Effector memory CD4-positive, alpha-beta T cell (primary cell): ENCODE results near the gene ZNF219.

ENCODE experiments used
- DNase-seq, 3 donors: peaks; one replicate each; pipeline ENCODE4 v3.0.0-alpha.2; 2020
- H3K27ac ChIP-seq: 2 replicates; pipeline ENCODE4 v1.7.0; 2013; ENCODE audit warnings: mild to moderate bottlenecking, low read length, moderate library complexity; ENCODE audit not compliant: insufficient read depth, poor library complexity, severe bottlenecking
- H3K27me3 ChIP-seq: replicated peaks from 2 replicates; pipeline ENCODE4 v1.7.0; 2013; ENCODE audit warnings: mild to moderate bottlenecking, low read length; ENCODE audit not compliant: insufficient read depth, control insufficient read depth, poor library complexity, severe bottlenecking
- H3K36me3 ChIP-seq: 2 replicates; pipeline ENCODE4 v1.7.0; 2013; ENCODE audit warnings: mild to moderate bottlenecking, low read length, moderate library complexity; ENCODE audit not compliant: control insufficient read depth, insufficient read depth
- H3K4me1 ChIP-seq: 2 replicates; pipeline ENCODE4 v1.7.0; 2013; ENCODE audit warnings: low read length, mild to moderate bottlenecking; ENCODE audit not compliant: control insufficient read depth, insufficient read depth, poor library complexity, severe bottlenecking
- H3K4me3 ChIP-seq: 2 replicates; pipeline ENCODE4 v1.7.0; 2013; ENCODE audit warnings: low read length, low read depth, mild to moderate bottlenecking; ENCODE audit not compliant: insufficient read depth, poor library complexity, severe bottlenecking
- H3K9me3 ChIP-seq: 2 replicates; pipeline ENCODE4 v1.7.0; 2013; ENCODE audit warnings: mild to moderate bottlenecking, low read length, moderate library complexity; ENCODE audit not compliant: control insufficient read depth

The ZNF219 gene

DNA sequence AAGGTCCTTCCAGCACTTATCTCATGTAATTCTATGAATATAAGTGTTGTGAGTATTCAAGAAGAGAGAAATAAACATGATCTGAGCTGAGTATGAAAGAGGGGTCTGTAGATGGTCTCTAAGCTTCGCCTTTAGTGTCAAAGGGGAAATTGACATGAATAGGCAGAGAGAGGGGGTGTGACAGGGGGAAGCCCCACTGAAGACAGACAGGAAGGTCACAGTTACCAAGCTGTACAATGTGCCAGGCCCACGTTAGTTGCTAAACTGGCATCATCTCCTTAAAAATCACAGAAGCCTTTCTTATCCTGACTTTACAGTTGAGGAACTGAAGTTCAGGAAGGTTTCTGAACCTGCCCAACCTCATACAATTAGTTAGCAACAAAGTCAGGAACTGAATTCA lies 20.8 kb downstream of the ZNF219 start:
- DNase-seq, result no peak
- Histone ChIP-seq H3K4me1 (no peaks in the 10 kb centered on the region), H3K27ac (no peak overlapping the region), H3K4me3 (no peak overlapping the region), H3K9me3 (no peaks in the 10 kb centered on the region), H3K27me3 (no peaks in the 10 kb centered on the region), H3K36me3 (no peaks in the 10 kb centered on the region)

DNA sequence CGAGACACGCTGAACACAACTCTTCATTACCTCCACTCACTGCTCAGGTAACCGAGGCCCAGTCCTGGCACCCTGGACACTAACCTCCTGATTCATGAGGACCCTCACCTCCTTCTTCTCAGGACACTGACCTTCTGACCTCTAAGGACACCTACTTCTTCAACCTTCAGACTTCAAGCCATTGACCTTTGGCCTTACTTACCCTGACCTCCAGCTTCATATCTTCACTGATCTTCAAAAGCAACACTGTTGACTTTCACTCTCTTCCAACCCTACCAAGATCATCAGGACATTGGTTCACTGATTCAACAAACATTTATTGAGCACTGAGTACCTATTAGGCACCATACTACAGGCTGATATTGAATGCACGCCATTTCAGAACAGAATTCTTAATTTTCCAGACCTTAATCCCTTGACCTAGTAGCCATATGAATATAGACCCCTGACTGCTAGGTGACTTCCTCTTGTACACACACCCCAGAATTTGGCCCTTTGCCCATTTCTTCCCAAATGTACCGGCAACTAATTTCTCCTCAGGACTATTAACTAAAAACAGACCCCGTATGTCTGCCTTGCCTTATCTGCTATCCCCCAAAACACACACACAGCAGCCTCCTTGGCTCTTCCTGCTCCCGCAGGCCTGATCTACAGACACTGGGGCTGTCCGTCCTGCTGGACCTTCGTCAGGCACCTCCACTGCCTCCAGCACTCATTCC lies 22.6 kb downstream of the ZNF219 start:
- Histone ChIP-seq H3K27me3 (peaks cover 12% of the 10 kb centered on the region), H3K4me3 (no peak overlapping the region), H3K36me3 (no peaks in the 10 kb centered on the region), H3K4me1 (peaks cover 11% of the 10 kb centered on the region), H3K27ac (no peak overlapping the region), H3K9me3 (no peaks in the 10 kb centered on the region)
- DNase-seq, result no peak

- peaks cover 22% of the 10 kb centered on the region for H3K27me3 ChIP-seq
- no peaks in the 10 kb centered on the region for H3K9me3 ChIP-seq
- H3K27ac ChIP-seq, result no peak overlapping the region
- DNase-seq, result no peak
- H3K4me1 ChIP-seq, result peaks cover 21% of the 10 kb centered on the region
- no peak overlapping the region for H3K4me3 ChIP-seq
- no peaks in the 10 kb centered on the region for H3K36me3 ChIP-seq
Observed at GRCh38 chr14:21074398-21075272, 23.8 kb downstream of the ZNF219 start.

GRCh38 chr14:21073921-21074320 lies 24.5 kb downstream of the ZNF219 start:
- no peak for DNase-seq
- H3K36me3 ChIP-seq, result no peaks in the 10 kb centered on the region
- H3K9me3 ChIP-seq, result no peaks in the 10 kb centered on the region
- H3K4me1 ChIP-seq, result peaks cover 28% of the 10 kb centered on the region
- peaks cover 29% of the 10 kb centered on the region for H3K27me3 ChIP-seq
- H3K27ac ChIP-seq, result no peak overlapping the region
- H3K4me3 ChIP-seq, result no peak overlapping the region

- peaks cover 35% of the 10 kb centered on the region for H3K4me1 ChIP-seq
- H3K4me3 ChIP-seq, result no peak overlapping the region
- no peak overlapping the region for H3K27ac ChIP-seq
- no peak for DNase-seq
- peaks cover 38% of the 10 kb centered on the region for H3K27me3 ChIP-seq
- H3K36me3 ChIP-seq, result no peaks in the 10 kb centered on the region
- no peaks in the 10 kb centered on the region for H3K9me3 ChIP-seq
Observed at GRCh38 chr14:21072781-21073339, 25.6 kb downstream of the ZNF219 start.

DNA sequence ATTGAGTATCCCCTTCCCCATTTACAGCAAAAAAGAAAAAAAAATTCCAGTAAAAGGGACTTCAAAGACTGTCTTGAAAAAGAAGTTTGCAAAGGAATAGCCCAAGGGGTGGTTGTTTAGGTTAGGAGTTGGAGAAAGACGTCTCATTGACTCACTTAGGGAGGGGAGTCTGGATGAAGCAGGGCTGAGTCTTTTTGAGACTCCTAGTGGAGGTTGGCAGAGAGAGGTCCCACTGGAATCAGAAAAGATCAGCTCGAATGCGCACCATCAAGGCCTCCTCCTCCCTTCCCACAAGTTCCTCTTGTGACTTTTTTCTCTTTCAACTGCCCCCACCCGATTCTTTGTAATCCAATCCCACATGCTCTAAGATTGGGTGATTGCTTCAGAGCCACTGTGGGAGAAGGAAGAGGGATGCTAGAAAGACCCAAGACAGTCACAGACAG lies 26.4 kb downstream of the ZNF219 start:
- Histone ChIP-seq H3K27me3 (peaks cover 43% of the 10 kb centered on the region), H3K4me1 (peaks cover 35% of the 10 kb centered on the region), H3K9me3 (no peaks in the 10 kb centered on the region), H3K4me3 (peak overlapping the region; percentile 41), H3K27ac (no peak overlapping the region), H3K36me3 (no peaks in the 10 kb centered on the region)
- no peak for DNase-seq

DNA sequence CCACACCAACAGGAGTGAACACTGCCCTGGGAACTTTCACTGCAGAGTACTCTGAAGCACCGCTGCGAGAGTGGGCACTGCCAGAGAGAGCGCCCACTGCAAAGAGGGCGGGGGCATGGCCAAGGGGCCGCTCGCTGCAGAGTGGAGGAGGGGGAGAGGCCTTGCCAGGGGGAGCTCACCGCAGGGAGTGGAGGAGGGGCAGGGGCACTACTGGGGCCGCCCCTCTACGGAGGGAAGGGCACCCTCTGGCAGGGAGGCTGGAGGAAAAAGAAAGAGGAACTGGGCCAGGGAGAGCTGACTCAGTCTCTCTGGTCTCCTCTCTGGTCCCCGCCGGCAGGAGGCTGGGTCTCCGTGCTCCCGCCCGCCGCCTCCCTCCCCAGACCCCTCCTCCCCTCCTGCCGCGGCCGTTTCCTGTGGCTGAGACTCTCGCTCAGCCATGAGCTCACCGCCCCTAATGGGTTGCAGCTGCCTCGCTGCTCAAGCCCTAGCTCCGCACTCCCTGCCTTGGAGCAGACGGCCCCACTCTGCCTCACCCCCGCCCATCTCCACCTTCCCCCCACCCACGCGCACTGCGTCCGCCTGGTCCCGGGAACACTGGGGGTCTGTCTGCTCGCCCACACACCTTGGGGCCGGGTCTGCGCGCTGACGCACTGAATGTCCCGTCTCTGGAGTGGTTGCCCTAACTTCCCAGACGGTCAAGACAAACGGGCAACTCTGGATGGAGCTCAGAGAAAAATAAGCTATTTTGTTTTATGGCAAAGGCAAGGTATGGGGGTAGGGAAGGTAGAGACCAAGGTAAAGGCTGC lies 27.0 kb downstream of the ZNF219 start:
- peak; percentile 27 to 41 (median 34) for DNase-seq
- peak overlapping the region; percentile 41 for H3K4me3 ChIP-seq
- H3K36me3 ChIP-seq, result no peaks in the 10 kb centered on the region
- H3K9me3 ChIP-seq, result no peaks in the 10 kb centered on the region
- H3K4me1 ChIP-seq, result peaks cover 35% of the 10 kb centered on the region
- H3K27ac ChIP-seq, result no peak overlapping the region
- peaks cover 44% of the 10 kb centered on the region for H3K27me3 ChIP-seq

DNA sequence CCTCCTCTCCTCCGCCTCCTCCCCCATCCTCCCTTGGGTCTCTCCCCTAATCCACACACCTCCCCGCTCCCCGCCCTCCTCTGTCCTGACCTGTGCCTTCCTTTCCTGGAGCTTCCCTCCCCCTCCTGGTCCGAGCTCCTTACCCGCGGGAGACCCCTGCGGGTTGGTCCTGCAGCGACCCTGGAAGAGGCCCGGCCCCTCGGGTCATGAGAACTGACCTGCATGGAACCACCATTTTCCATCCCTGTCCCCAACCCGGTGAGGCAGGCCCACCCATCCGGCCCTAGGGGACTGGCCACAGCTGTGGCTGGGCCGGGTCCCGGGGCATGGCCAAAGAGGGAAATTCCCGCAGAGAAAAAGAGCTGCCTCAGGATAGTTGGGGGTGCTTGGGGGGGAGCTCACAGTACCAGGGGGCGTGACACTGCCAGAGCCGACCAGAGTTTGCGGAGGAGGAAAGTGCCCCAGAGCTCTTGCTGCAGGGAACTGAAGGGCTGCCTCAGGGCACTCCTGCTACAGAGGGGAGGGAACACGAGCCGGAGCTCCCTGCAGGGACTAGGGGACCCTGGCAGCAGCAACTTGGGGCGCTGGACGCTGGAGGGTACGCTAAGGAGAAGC lies 27.7 kb downstream of the ZNF219 start:
- DNase-seq, result no peak
- peak overlapping the region; percentile 41 for H3K4me3 ChIP-seq
- no peaks in the 10 kb centered on the region for H3K9me3 ChIP-seq
- no peak overlapping the region for H3K27ac ChIP-seq
- H3K27me3 ChIP-seq, result peaks cover 44% of the 10 kb centered on the region
- H3K4me1 ChIP-seq, result peaks cover 35% of the 10 kb centered on the region
- no peaks in the 10 kb centered on the region for H3K36me3 ChIP-seq

GRCh38 chr14:21070083-21070609 lies 28.3 kb downstream of the ZNF219 start, which contains the start of gene ARHGEF40:
ARHGEF40 (plus strand) TSS chr14:21070304; CDS start chr14:21070397, 93 bp downstream.
- peaks cover 44% of the 10 kb centered on the region for H3K27me3 ChIP-seq
- no peaks in the 10 kb centered on the region for H3K36me3 ChIP-seq
- H3K27ac ChIP-seq, result no peak within 1 kb of the TSS
- peak in 1 of 3 donors; percentile 9 for DNase-seq
- H3K9me3 ChIP-seq, result no peaks in the 10 kb centered on the region
- H3K4me3 ChIP-seq, result peak within 1 kb of the TSS; percentile 48
- peaks cover 35% of the 10 kb centered on the region for H3K4me1 ChIP-seq
